ENCODE data around the gene OR6B3. TPM values are rescaled to one million over a fixed set of nuclear protein-coding genes. Genes with fewer than 3 reads are reported as not detected.

OR6B3 gene
- total RNA-seq, 4 donors from 2014 or later: not detected

DNA sequence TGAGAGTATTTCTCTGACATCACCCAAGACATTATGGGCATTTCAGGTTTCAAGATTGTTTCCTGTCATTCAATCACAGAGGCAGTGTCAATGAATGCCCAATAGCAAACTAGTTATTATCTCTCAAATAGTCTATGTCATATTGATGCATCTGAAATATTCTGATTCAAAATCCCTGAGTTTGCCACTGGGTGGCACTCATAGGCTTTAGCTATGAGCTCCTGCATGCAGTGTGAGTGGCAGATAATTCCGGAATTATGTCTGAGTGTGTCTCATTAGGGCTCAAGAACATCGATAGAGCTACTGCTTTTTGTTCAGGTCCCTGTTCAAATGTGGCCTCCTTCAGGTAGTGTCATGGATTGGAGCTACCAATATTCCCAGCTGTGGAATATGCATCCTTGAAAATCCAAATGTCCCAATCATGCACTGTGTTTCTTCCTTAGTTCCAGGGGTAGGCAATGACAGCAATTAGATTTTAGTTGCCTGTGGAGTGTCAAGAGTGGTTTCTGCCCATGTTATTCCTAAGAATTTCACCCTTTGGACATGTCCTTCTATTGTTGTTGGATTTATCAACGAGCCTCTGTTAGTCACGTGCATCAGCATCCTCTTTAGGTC is 7.8 kb upstream of the OR6B3 start:
- TF ChIP-seq, protein P1, sequence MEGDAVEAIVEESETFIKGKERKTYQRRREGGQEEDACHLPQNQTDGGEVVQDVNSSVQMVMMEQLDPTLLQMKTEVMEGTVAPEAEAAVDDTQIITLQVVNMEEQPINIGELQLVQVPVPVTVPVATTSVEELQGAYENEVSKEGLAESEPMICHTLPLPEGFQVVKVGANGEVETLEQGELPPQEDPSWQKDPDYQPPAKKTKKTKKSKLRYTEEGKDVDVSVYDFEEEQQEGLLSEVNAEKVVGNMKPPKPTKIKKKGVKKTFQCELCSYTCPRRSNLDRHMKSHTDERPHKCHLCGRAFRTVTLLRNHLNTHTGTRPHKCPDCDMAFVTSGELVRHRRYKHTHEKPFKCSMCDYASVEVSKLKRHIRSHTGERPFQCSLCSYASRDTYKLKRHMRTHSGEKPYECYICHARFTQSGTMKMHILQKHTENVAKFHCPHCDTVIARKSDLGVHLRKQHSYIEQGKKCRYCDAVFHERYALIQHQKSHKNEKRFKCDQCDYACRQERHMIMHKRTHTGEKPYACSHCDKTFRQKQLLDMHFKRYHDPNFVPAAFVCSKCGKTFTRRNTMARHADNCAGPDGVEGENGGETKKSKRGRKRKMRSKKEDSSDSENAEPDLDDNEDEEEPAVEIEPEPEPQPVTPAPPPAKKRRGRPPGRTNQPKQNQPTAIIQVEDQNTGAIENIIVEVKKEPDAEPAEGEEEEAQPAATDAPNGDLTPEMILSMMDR (IDR thresholded peaks at IDR 0.05; ENCODE audit: low read depth): no peak

DNA sequence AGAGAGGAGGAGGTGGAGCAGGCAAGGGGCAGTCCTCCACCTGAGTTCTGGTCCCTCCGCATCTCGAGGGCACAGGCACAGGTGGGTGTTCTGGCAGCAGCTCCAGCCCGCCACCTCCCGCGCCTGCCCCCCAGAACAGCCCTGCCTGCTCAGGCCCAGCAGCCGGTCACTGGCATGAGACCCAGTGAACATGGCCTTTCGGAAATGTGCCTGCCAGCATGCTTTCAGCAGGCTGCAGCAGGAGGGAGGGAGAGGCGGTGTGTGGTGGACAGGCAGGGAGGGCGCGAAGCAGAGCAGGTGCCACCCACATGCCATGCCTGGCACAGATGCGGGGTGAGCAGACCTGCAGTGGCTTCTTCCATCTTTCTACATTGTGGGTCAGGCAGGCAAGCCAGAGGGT is 3.4 kb upstream of the OR6B3 start:
- TF ChIP-seq, protein P1 (IDR thresholded peaks at IDR 0.05; ENCODE audit: low read depth): no peak

- TF ChIP-seq, protein P1 (IDR thresholded peaks at IDR 0.05; ENCODE audit: low read depth): no peak
Measured at GRCh38 chr2:240055177-240055917, 2.0 kb upstream of the OR6B3 start.

DNA sequence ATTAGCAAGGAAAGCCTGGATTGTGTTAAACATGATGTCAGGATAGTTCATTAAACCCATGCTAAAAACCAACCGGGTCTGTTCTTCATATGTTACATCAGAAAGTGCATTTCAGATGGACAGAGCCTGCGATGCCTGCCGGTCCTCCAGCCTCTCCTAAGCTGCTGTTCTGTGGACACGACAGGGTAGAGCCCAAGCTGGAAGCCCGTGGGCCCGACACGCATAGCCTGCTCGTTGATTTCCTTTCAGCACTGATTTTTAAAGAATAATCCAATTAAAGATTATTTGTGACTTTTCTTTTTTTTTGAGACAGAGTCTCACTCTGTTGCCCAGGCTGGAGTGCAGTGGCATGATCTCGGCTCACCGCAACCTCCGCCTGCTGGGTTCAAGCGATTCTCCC is 797 bp downstream of the OR6B3 start:
- TF ChIP-seq, protein P1 (IDR thresholded peaks at IDR 0.05; ENCODE audit: low read depth): no peak

GRCh38 chr2:240051697-240052096 is 1.6 kb downstream of the OR6B3 start:
- TF ChIP-seq, protein P1 (IDR thresholded peaks at IDR 0.05; ENCODE audit: low read depth): no peak

DNA sequence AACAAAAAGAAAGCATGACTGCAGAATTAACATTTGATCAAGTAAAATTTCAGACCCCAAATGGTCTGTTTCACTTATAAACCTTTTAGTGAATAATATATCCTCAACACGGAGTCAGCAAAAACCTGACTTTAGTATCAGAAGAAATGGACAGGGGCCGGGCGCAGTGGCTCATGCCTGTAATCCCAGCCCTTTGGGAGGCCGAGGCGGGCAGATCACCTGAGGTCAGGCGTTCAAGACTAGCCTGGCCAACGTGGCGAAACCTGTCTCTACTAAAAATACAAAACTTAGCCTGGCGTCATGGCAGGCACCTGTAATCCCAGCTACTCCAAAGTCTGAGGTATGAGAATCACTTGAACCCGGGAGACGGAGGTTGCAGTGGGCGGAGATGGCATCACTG is 3.0 kb downstream of the OR6B3 start:
- TF ChIP-seq, protein P1 (IDR thresholded peaks at IDR 0.05; ENCODE audit: low read depth): no peak

GRCh38 chr2:240048237-240048636 is 5.1 kb downstream of the OR6B3 start:
- TF ChIP-seq, protein P1 (IDR thresholded peaks at IDR 0.05; ENCODE audit: low read depth): no peak

Data from subcutaneous adipose tissue (tissue), 4 donors.